ENCODE results near the gene CEP20.

CEP20 gene

GRCh38 chr16:15820837-15821236, 67.6 kb downstream of the CEP20 start:
- TF ChIP-seq REST (IDR thresholded peaks at IDR 0.05; ENCODE audit: low read depth): no peak
- TF ChIP-seq MAX (IDR thresholded peaks at IDR 0.05): no peak
- TF ChIP-seq YY1 (IDR thresholded peaks at IDR 0.05; ENCODE audit: low read depth): no peak
- TF ChIP-seq CREB1 (IDR thresholded peaks at IDR 0.05; ENCODE audit: low read depth): no peak
- no peak for TF ChIP-seq ZBTB7A (IDR thresholded peaks at IDR 0.05; ENCODE audit: low read depth)
- no peak for TF ChIP-seq RAD21 (IDR thresholded peaks at IDR 0.05; ENCODE audit: low read depth)
- TF ChIP-seq TEAD4 (IDR thresholded peaks at IDR 0.05): no peak
- no peak for TF ChIP-seq FOXM1 (IDR thresholded peaks at IDR 0.05; ENCODE audit: borderline replicate concordance, low read depth)
- no peak for TF ChIP-seq USF1 (IDR thresholded peaks at IDR 0.05)
- no peak for TF ChIP-seq NFIC (IDR thresholded peaks at IDR 0.05)

GRCh38 chr16:15819046-15819445, 69.4 kb downstream of the CEP20 start:
- TF ChIP-seq TCF12 (IDR thresholded peaks at IDR 0.05; ENCODE audit: low read depth) (no peak), USF1 (IDR thresholded peaks at IDR 0.05) (no peak), CREB1 (IDR thresholded peaks at IDR 0.05; ENCODE audit: low read depth) (no peak), ZBTB7A (IDR thresholded peaks at IDR 0.05; ENCODE audit: low read depth) (no peak)

GRCh38 chr16:15817446-15817845, 71.0 kb downstream of the CEP20 start:
- TF ChIP-seq TAF1 (IDR thresholded peaks at IDR 0.05; ENCODE audit: low read depth): no peak
- no peak for TF ChIP-seq USF1 (IDR thresholded peaks at IDR 0.05)
- no peak for TF ChIP-seq TEAD4 (IDR thresholded peaks at IDR 0.05)
- TF ChIP-seq CEBPB (IDR thresholded peaks at IDR 0.05): no peak
- TF ChIP-seq EGR1 (IDR thresholded peaks at IDR 0.05): no peak
- no peak for TF ChIP-seq NFIC (IDR thresholded peaks at IDR 0.05)
- no peak for TF ChIP-seq REST (IDR thresholded peaks at IDR 0.05; ENCODE audit: low read depth)
- TF ChIP-seq RAD21 (IDR thresholded peaks at IDR 0.05; ENCODE audit: low read depth): no peak
- TF ChIP-seq ZBTB7A (IDR thresholded peaks at IDR 0.05; ENCODE audit: low read depth): no peak

GRCh38 chr16:15816228-15816627, 72.2 kb downstream of the CEP20 start:
- TF ChIP-seq USF1 (IDR thresholded peaks at IDR 0.05) (no peak), TAF1 (IDR thresholded peaks at IDR 0.05; ENCODE audit: low read depth) (no peak), FOXM1 (IDR thresholded peaks at IDR 0.05; ENCODE audit: borderline replicate concordance, low read depth) (no peak), ZBTB7A (IDR thresholded peaks at IDR 0.05; ENCODE audit: low read depth) (no peak), REST (IDR thresholded peaks at IDR 0.05; ENCODE audit: low read depth) (no peak), EP300 (IDR thresholded peaks at IDR 0.05; ENCODE audit: borderline replicate concordance) (no peak), NFIC (IDR thresholded peaks at IDR 0.05) (no peak), YY1 (IDR thresholded peaks at IDR 0.05; ENCODE audit: low read depth) (no peak), CREB1 (IDR thresholded peaks at IDR 0.05; ENCODE audit: low read depth) (no peak), TCF12 (IDR thresholded peaks at IDR 0.05; ENCODE audit: low read depth) (no peak), EGR1 (IDR thresholded peaks at IDR 0.05) (no peak), CEBPB (IDR thresholded peaks at IDR 0.05) (no peak), MAX (IDR thresholded peaks at IDR 0.05) (no peak)
